Subcutaneous adipose tissue (tissue), 4 donors: ENCODE measurements around the gene USPL1. TPM values are rescaled to one million over a fixed set of nuclear protein-coding genes. Genes with fewer than 3 reads are reported as not detected.

Experiments
- CTCF ChIP-seq: fragments of 450-650 bp; IDR thresholded peaks from one replicate; pipeline ENCODE4 v1.5.1; 2016; ENCODE audit warnings: low read depth, mild to moderate bottlenecking, control low read depth, antibody characterized with exemption, moderate library complexity
- total RNA-seq, 4 donors: library from RNA; depleted of rRNA; stranded (reverse); fragments of >200 nt; gene quantifications; one replicate each; pipeline ENCODE4 v1.1.0, GENCODE V29; 2016

USPL1 gene
- total RNA-seq, 4 donors from 2014 or later = 24.3 to 47.8 (median 25.9) TPM

DNA sequence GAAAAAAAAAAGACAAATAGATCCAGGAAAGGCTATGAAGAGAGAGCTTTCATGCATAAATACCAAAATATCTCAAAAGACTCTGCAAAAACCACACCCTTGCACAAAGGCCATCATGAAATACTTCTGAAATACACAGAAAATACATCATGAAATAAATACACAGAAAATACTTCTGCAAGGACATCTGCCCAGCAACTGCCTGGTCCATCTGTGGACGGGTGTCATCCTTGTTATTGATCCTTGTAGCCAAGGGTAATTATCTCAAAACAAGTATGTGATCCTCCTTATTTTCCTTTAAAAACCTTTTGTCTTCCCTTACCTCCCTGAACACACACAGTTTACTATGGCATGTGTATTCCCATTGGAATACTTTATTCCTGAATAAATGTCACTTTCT is 6.9 kb downstream of the USPL1 start:
- TF ChIP-seq CTCF = no peak

- TF ChIP-seq CTCF = no peak
Observed at GRCh38 chr13:30629527-30629926, 11.8 kb downstream of the USPL1 start.

GRCh38 chr13:30633861-30634260 is 16.1 kb downstream of the USPL1 start:
- TF ChIP-seq CTCF = no peak

DNA sequence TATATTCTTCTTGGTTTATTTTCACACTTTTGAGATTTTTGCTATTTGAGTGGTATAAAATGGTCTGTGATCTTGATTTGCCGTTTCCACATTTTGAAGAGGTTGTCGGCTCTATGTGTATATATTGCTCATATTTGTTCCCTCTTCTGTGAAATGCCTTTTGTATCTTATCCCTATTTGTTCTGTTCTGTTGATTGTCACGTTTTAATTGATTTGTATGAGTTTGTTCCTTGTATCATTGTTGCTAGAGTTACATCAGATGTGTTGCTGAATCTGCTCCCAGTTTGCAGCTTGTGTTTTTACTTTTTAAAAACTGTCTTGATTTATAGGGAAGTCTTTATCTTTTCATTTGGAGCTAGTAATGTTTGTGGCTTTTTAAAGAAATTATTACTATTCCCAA is 17.1 kb downstream of the USPL1 start:
- TF ChIP-seq CTCF = no peak

DNA sequence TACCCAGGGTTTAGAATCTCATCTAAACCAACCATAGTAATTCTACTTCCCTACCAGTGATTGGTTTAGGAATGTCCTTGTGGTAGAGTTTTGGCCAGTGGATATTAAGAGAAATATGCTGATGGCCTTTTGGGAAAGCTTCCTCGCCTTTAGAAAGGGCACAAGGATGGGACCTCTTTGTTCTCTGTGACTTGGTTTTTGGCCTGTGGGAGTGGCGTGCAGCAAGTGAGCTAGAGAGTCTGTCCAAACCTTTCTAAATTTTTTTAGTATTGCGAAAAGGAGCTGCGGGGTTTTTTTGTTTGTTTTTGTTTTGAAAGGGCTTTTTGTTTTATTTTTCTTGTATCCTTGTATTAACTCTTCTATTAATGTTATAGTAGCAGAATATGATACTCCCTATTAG is 20.6 kb downstream of the USPL1 start:
- TF ChIP-seq CTCF = no peak

DNA sequence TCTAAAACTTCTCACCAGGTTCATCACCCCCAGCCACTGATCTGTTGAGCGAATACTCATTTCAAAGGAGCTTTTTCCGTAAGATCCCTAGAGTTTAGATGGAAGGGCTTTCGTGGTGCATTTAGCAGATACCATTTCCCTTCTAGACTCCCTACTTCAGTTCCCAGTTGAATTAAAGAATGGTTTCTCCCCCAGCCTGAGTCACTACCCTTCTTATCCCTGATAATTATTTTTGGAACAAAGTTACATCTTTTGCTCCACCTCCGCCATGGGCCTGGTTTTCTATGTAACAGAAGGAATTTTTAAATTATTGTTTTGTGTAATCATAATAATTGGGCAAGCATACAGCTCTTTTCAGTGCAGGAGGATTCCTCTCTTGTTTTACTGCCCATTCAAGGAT is 22.0 kb downstream of the USPL1 start:
- no peak for TF ChIP-seq CTCF

- TF ChIP-seq CTCF = no peak
Observed at GRCh38 chr13:30645629-30646028, 27.9 kb downstream of the USPL1 start.
